GM19035 (cell line): Measurements from ENCODE around the gene MLX.
"Not testable (repeated sequence)": the region's sequence is repeated elsewhere in the genome, so short reads cannot be mapped to it uniquely, and the experiment has no call there.

Experiments
- ATAC-seq: cut with Tn5 transposase; IDR thresholded peaks from one replicate; pipeline ENCODE4 v1.9.1; 2021; ENCODE audit not compliant: unreplicated experiment

MLX gene

GRCh38 chr17:42577532-42578281 lies 10.8 kb downstream of the MLX start, which contains the start of gene PSMC3IP:
PSMC3IP (minus strand) TSS chr17:42577729; CDS start chr17:42577686, 43 bp downstream.
- peak; percentile 79 for ATAC-seq

DNA sequence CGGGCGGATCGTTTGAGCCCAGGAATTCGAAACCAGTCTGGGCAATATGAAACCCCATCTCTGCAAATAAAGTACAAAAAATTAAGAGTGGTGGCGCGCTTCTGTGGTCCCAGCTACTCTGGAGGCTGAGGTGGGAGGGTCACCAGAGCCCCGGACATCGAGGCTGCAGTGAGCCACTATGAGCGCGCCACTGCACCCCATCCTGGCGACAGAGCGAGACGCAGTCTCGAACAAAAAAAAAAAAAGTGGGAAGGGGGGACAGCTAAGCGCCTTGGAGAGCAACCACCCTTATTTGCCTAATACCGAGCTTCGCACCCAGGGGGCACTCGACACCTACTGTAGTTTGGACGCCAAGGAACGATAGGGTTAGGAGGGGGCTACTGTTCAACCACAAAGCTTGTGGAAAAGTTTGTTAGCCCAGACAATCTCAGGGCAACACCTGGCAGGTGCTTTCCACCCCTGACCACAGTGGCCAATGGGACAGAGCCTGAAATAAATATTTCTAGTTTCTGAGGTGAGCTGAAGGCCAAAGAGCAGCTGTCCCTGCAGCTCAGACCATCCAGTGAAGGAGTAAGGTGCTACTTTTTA lies 11.5 kb downstream of the MLX start:
- ATAC-seq = peak; percentile 50

DNA sequence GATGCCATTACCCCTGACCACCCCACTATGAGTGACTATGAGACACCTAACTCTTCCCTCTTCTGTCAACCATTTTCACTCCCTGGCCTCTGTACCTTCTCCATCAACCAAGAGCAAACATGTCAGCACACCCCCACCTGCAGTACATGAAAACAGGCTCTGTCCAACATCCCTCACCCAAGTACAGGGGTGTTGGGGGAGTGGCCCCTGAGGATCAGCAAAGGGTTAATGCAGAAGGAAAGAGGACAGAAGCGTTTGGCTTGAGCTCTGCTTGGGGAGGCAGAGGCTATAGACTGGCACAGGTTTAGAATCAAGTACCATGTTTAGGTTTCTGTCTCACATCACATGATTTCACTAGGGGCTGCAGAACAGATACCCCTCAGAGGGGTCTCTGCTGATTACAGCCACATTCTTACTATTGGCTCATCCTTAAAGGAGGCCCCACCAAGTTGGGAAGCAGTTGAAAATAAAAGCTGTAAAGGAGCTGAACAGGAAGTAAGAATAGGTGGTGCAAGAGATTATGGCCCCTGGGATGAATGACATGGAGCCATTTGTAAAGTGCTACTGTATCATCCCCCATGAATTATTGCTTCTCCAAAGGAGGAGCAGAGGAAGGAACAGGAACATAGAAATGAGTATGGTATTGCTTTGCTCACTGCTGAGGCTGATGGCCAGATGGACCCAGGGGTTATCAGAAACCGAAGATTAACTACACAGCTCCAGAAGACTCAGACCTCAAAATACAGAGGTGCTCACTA lies 13.1 kb downstream of the MLX start:
- ATAC-seq = no peak

DNA sequence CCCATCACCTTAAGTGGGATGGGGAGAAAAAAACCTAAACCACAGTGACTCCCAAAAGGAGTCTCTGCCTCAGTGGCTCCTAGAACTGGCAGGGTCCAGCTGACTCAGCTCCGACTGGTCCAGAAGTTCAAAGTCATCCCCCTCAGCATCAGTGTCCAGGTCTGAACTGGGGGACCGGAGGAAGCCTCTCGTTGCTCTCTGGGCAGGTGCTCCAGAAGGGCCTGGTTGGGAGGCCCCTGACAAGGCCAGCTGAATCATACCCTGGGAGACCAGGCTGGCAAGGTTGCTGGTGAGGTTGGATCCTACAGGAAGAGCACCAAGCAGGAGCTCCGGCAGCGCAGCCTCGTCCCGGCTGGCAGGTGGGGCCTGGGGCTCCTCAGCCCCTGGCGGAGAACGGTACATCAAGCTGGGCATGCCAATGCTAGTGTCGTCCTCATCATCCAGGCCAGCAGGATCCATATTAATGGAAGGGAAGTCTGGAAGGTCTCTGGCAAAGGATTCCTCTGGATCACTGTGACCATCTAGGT lies 14.9 kb downstream of the MLX start:
- no peak for ATAC-seq

DNA sequence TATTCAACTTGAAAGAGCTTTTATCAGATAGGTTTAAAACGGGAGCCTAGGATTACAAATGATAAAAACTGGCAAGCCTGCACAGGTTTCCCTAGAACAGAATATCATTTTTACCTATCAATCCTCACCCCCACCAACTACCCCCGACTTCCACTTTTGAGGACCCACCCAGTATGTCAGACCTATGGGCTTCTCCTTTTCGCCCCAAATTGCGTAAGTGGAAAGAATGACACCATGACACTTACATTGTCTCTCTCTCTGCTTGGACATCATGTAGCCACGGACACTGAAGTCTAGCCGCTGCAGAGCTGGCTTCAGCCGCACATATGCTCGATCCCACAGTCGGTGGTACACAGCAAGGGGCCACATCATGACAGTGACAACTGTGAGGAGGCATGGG lies 18.0 kb downstream of the MLX start:
- ATAC-seq = no peak

DNA sequence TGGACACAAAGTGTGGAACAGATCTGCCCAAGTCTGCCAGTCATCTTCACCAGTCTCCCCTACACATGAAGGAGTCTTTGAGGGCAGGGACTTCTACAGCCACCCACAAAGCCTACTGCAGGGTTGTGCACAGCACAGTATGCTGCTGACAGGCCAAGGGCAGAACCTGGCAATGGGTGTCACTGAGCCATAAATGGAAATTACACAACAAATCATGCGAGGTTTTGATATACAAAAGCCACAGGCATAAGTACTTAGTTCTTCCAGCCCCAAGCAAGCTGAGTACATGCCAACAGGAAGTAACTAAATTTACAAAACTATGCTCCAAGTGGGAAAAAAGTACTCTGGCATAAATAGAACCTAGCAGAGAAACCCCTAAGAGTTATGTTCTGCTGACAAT lies 18.5 kb downstream of the MLX start:
- ATAC-seq = no peak

DNA sequence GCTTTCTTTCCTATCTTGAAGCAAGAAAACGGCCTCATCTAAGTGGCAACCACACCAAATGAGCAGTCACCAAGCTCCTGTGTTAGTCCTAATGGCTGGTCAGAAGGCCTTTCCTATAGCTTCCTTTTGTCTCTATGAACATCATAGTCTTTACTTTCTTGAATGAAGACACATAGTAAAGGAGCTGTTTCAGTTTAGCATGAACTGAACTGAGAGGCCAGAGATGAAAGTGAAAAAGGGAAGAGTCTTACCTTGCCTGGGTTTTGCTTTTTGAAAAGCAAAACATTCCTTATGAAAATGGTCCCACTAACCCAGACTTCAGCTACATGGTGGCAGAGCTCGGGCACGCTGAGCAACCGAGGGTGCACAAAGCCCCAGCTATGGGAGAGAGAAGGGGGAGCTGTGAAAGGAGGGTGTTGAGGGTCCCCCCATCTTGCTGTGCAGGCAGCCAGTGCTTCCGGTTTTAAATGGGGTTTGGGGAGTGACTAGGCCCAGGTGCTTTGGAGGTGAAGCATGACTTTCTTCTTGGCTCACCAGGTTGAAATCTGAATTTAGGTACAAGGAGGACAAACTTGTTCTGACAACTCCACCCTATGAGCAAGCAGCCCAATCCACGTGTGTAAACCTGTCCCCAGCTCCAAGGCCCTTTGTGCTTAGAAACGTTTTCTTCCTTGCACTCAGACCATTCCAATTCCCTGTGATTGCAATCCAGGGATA lies 19.8 kb downstream of the MLX start:
- no peak for ATAC-seq

DNA sequence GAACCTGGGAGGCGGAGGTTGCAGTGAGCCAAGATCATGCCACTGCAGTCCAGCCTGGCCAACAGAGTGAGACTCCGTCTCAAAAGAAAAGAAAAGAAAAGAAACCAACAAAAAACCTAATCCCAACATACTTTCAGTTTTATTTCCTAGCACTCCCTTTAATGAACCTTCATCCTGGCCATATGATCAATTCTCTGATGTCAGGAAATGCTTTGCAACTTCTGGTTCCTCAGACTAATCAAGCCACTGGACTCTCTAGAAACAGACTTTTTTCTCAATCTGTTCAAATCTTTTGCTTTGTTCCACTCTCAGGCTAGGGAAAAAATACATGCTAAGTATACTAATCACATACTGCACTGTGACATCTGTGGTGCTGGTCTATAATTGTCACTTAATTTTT lies 24.0 kb downstream of the MLX start:
- no peak for ATAC-seq

DNA sequence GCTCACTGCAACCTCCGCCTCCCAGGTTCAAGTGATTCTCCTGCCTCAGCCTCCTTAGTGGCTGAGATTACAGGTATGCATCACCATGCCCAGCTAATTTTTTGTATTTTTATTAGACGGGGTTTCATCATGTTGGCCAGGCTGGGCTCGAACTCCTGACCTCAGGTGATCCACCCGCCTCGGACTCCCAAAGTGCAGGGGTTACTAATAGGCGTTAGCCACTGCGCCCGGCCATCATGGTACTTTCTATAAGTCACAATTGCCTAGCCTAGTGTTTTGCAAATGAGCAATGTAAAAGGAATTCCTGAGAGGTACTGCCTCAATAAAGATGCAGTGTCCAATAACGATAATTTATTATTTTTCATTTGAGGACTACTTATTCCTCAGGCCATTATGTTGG lies 24.5 kb downstream of the MLX start:
- ATAC-seq = no peak

DNA sequence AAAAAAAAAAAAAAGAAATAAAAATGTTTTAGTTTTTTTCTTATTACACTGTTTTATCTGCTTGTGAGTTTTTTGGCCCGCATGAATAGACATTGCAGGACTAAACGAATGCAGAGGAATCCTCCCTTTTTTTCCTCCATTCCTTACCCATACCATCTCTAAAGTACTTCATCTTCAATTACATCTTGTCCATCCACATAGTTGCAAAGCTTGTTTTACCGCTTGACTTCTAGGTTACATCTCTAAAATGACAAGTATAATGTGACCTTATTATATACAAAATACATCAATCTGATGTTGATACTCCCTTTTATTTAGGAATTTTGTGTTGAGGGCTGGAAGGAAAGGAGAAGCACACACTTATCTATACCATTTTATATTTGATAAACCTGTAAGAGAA lies 29.5 kb downstream of the MLX start:
- no peak for ATAC-seq

- ATAC-seq = no peak
Measured at GRCh38 chr17:42598905-42599304, 32.0 kb downstream of the MLX start.

GRCh38 chr17:42603318-42603717 lies 36.4 kb downstream of the MLX start:
- ATAC-seq = no peak

- ATAC-seq = no peak
Measured at GRCh38 chr17:42607769-42608168, 40.9 kb downstream of the MLX start.

DNA sequence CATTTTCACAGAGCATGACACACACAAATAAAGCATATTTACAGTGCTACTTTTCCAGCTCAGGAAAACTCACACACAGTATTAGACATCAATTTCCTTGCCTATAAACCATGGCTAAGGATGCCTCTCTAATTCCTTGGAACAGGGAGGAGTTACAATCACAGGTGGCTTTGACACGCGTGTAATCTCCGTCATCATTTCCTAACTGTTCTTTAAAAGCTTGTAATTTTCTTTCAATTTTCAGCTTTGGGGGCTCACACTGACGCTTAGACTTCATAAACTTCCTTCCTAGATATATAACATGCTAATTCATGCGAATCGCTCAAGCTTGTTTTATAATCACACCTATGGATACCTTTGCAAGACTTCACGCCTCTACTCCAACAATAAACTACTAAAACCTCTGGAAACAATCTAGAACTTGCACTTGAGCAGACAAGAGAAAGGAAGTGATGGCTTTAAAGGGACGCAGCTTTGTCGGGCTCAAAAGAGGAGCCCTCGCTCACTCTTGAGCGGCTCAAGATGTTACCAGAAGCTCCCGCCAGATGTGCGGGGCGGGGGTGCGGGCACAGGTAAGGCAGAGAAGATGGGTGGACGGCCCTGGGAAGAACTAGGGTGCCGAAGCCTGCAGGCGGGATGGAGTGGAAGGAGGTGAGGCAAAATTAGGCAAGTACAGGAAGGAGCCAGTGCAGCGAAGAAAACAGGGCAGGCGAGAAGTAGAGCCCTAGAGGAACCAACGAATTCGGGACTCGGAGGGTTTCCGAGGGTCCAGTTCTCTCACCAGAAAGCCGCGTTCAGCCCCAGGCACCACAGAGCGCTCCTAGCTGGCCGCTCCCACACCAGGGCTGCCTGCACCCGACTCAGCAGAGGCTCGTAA lies 41.6 kb downstream of the MLX start:
- ATAC-seq = peak; percentile 29

- ATAC-seq = peak; percentile 96
Measured at GRCh38 chr17:42609182-42609813, 42.4 kb downstream of the MLX start, which contains the start of the genes RETREG3 and TUBG1. RETREG3 (minus strand) TSS chr17:42609374; CDS start chr17:42609324, 50 bp downstream. TUBG1 (plus strand) TSS chr17:42609683; CDS start chr17:42609738, 55 bp downstream.

- ATAC-seq = not testable (repeated sequence)
Measured at GRCh38 chr17:42609814-42610801, 43.2 kb downstream of the MLX start.

GRCh38 chr17:42612013-42612412 lies 45.1 kb downstream of the MLX start:
- no peak for ATAC-seq

DNA sequence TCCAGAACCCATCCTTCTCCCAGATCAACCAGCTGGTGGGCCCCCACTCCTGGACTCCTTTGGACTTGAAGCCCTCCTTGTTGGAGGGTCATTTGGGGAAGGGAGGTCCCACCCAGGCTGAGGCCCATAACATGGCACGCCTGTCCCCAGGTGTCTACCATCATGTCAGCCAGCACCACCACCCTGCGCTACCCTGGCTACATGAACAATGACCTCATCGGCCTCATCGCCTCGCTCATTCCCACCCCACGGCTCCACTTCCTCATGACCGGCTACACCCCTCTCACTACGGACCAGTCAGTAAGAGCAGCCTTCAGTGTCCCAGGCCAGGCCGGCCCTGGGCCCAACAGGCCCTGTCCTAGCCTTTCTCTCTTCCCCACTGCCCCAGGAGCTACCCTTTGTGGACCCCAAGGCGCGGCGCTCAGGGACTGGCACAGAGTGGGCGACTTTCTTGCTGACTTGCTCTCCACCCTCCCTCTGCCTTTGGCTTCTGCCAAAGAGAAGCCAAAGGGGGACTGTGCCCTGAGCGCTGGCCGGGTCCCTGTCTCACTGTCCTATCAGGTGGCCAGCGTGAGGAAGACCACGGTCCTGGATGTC lies 46.9 kb downstream of the MLX start:
- ATAC-seq = no peak
